ENCODE data around the gene AKAP9.
"Not testable (repeated sequence)": the region's sequence is repeated elsewhere in the genome, so short reads cannot be mapped to it uniquely, and the experiment has no call there.

Gene AKAP9

GRCh38 chr7:91945476-91945875 is 4.8 kb downstream of the AKAP9 start:
- no peak overlapping the region for H3K4me3 ChIP-seq (ENCODE audit: low read depth, low read length)
- DNase-seq (ENCODE audit: low read depth) = no peak
- TF ChIP-seq CTCF (IDR thresholded peaks at IDR 0.05; ENCODE audit: insufficient read depth, low read depth, low read length, missing control alignments) = no peak

- TF ChIP-seq CTCF (IDR thresholded peaks at IDR 0.05; ENCODE audit: insufficient read depth, low read depth, low read length, missing control alignments) = no peak
- no peak overlapping the region for H3K4me3 ChIP-seq (ENCODE audit: low read depth, low read length)
- no peak for DNase-seq (ENCODE audit: low read depth)
Observed at GRCh38 chr7:91946549-91946948, 5.9 kb downstream of the AKAP9 start.

GRCh38 chr7:91947948-91948347 is 7.3 kb downstream of the AKAP9 start:
- H3K4me3 ChIP-seq (ENCODE audit: low read depth, low read length) = no peak overlapping the region
- no peak for TF ChIP-seq CTCF (IDR thresholded peaks at IDR 0.05; ENCODE audit: insufficient read depth, low read depth, low read length, missing control alignments)
- no peak for DNase-seq (ENCODE audit: low read depth)

- no peak overlapping the region for H3K4me3 ChIP-seq (ENCODE audit: low read depth, low read length)
- TF ChIP-seq CTCF (IDR thresholded peaks at IDR 0.05; ENCODE audit: insufficient read depth, low read depth, low read length, missing control alignments) = no peak
- peak; percentile 56 for DNase-seq (ENCODE audit: low read depth)
Observed at GRCh38 chr7:91949221-91950009, 8.8 kb downstream of the AKAP9 start.

GRCh38 chr7:91953618-91954017 is 13.0 kb downstream of the AKAP9 start:
- peak; percentile 38 for DNase-seq (ENCODE audit: low read depth)
- TF ChIP-seq CTCF (IDR thresholded peaks at IDR 0.05; ENCODE audit: insufficient read depth, low read depth, low read length, missing control alignments) = peak; percentile 9
- no peak overlapping the region for H3K4me3 ChIP-seq (ENCODE audit: low read depth, low read length)

- DNase-seq (ENCODE audit: low read depth); H3K4me3 ChIP-seq (ENCODE audit: low read depth, low read length): not testable (repeated sequence)
Observed at GRCh38 chr7:91956464-91956863, 15.8 kb downstream of the AKAP9 start.

- TF ChIP-seq CTCF (IDR thresholded peaks at IDR 0.05; ENCODE audit: insufficient read depth, low read depth, low read length, missing control alignments) = no peak
- DNase-seq (ENCODE audit: low read depth) = no peak
- no peak overlapping the region for H3K4me3 ChIP-seq (ENCODE audit: low read depth, low read length)
Observed at GRCh38 chr7:91957232-91957631, 16.6 kb downstream of the AKAP9 start.

Data from GM12865 (cell line).